T-helper 1 cell treated with Interleukin-12 subunit alpha and Interleukin-12 subunit beta and Interleukin-4 antibody, amounts not matched to agents 30 μg/mL and 1 μg/mL, for 36 hours (primary cell): Measurements from ENCODE around the gene MYO1A.

Source experiments
- H3K27ac Mint-ChIP-seq: one replicate; pipeline ENCODE4 v1.8.0; 2021; ENCODE audit warnings: mild to moderate bottlenecking, mixed read lengths
- H3K27me3 Mint-ChIP-seq: one replicate; pipeline ENCODE4 v1.8.0; 2021; ENCODE audit warnings: low read depth, mixed read lengths
- H3K36me3 Mint-ChIP-seq: one replicate; pipeline ENCODE4 v1.8.0; 2021; ENCODE audit warnings: low read depth, mixed read lengths
- H3K4me1 Mint-ChIP-seq: one replicate; pipeline ENCODE4 v1.8.0; 2021; ENCODE audit warnings: low read depth, mixed read lengths
- H3K4me3 Mint-ChIP-seq: one replicate; pipeline ENCODE4 v1.8.0; 2021; ENCODE audit warnings: mild to moderate bottlenecking, moderate library complexity, mixed read lengths
- H3K9me3 Mint-ChIP-seq: one replicate; pipeline ENCODE4 v1.8.0; 2021; ENCODE audit warnings: mixed read lengths

The MYO1A gene

GRCh38 chr12:57090924-57091637, 41.2 kb upstream of the MYO1A start:
- Mint-ChIP-seq H3K9me3 (no peaks in the 10 kb centered on the region), H3K36me3 (peaks cover 20% of the 10 kb centered on the region), H3K27me3 (no peaks in the 10 kb centered on the region), H3K4me3 (peak overlapping the region; percentile 47), H3K27ac (peak overlapping the region; percentile 52), H3K4me1 (peaks cover 43% of the 10 kb centered on the region)

DNA sequence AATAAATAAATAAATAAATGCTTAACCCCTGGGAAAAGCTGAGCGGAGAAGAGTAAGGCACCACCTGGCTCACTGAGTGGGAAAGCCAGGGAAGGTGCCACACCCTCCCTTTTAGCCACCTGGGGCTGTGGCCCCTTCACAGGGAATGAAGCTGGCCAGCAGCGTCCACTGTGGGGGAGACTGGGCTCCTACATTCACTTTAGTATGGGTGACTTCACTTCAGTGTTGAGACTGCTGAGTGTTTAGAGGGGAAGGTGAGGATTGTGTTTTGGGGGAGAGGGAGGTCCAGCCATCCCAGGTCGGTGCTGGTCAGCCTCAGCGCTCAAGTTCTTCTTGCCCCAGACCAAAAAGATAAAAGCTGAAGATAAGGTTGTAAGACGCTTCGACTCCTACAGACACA, 40.6 kb upstream of the MYO1A start:
- H3K4me3 Mint-ChIP-seq: peak overlapping the region; percentile 47
- H3K27ac Mint-ChIP-seq: peak overlapping the region; percentile 52
- H3K9me3 Mint-ChIP-seq: no peaks in the 10 kb centered on the region
- peaks cover 48% of the 10 kb centered on the region for H3K4me1 Mint-ChIP-seq
- H3K36me3 Mint-ChIP-seq: peaks cover 20% of the 10 kb centered on the region
- H3K27me3 Mint-ChIP-seq: no peaks in the 10 kb centered on the region

- no peaks in the 10 kb centered on the region for H3K9me3 Mint-ChIP-seq
- H3K27me3 Mint-ChIP-seq: no peaks in the 10 kb centered on the region
- peak overlapping the region; percentile 69 for H3K27ac Mint-ChIP-seq
Observed at GRCh38 chr12:57089271-57090245, 39.6 kb upstream of the MYO1A start.

DNA sequence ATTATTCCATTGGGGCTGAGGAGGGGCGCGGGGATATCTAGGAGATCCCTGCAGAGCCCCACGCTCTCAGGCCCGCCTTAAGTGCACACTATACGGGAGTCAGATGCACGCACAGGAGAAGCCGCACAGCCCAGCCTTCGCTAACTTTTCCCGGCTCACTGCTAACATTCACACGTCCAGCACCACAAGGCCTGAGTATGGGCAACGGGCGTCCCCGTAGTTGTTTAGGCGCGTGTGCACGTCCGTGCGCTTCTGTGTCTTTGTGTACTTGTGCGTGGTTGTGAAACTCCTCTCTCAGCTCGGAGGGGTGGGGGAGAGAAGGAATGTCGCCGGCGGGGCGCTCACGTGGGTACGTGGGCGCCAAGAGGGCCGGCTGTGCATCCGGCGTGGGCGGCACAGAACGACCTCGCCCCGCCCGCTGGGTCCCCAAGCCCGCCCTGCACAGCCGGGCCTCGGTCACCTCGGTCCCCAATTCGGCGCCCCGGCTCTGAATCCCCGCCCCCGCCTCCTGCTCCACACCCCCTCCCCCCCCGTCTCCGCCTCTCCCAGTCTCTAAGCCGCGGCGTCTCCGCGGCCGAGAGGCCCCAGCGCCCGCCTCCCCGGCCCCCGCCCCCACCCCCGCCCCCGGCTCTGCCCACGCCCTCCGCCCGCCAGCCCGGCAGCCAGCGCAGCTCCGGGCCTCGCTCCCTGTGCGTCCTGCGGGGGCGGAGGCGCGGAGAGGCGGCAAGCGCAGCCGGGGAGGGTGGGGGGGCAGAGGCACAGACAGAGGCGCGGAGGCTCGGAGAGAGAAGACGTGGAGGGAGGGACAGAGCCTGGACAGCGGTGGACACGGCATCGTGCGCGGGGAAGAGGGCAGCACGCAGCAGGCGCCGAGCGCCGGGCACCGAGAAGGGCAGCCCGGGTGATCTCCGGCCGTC, 38.7 kb upstream of the MYO1A start, which contains the start of gene NAB2:
Gene NAB2, plus strand, starts transcription at position 761 of the 917 bp plus-strand sequence. CDS start 158 bp downstream, outside the sequence.
- no peaks in the 10 kb centered on the region for H3K9me3 Mint-ChIP-seq
- H3K27ac Mint-ChIP-seq: peak within 1 kb of the TSS; percentile 95
- H3K27me3 Mint-ChIP-seq: no peaks in the 10 kb centered on the region
- peaks cover 49% of the 10 kb centered on the region for H3K4me1 Mint-ChIP-seq
- H3K4me3 Mint-ChIP-seq: peak within 1 kb of the TSS; percentile 95
- H3K36me3 Mint-ChIP-seq: peaks cover 15% of the 10 kb centered on the region

More at GRCh38 chr12:57089271-57090245, 39.6 kb upstream of the MYO1A start:
- Mint-ChIP-seq H3K36me3 (peaks cover 17% of the 10 kb centered on the region), H3K4me1 (peaks cover 51% of the 10 kb centered on the region), H3K4me3 (peak overlapping the region; percentile 95)

- peak overlapping the region; percentile 95 for H3K27ac Mint-ChIP-seq
- H3K4me1 Mint-ChIP-seq: peaks cover 49% of the 10 kb centered on the region
- no peaks in the 10 kb centered on the region for H3K9me3 Mint-ChIP-seq
- H3K36me3 Mint-ChIP-seq: peaks cover 12% of the 10 kb centered on the region
- no peaks in the 10 kb centered on the region for H3K27me3 Mint-ChIP-seq
- peak overlapping the region; percentile 89 for H3K4me3 Mint-ChIP-seq
Observed at GRCh38 chr12:57087691-57088353, 37.9 kb upstream of the MYO1A start.

GRCh38 chr12:57087010-57087690, 37.2 kb upstream of the MYO1A start:
- H3K4me3 Mint-ChIP-seq: peak overlapping the region; percentile 89
- peaks cover 44% of the 10 kb centered on the region for H3K4me1 Mint-ChIP-seq
- H3K9me3 Mint-ChIP-seq: no peaks in the 10 kb centered on the region

DNA sequence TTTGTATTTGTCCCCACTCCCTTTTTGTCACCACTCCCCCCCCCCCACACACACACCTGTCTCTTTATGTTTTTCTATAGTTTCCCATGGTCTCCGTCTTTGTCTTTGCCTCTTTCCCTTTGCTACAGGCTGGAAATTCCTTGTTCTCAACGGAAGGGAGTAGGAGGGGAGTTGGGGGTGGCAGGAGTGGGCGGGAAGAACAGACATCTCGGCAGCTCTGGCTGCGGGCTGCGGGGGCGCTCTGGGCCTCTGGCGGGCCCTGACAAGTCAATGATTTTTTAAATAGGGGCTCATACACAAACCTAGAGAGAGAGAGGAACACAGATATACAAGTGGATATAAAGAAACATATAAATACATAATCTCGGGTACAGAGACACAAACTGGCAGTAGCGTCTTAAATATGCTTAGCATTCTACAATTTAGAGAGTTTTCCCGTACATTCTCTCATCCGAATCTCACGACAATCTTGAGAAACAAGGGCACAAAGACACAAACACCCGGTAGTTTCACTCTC, 36.6 kb upstream of the MYO1A start:
- peaks cover 6% of the 10 kb centered on the region for H3K36me3 Mint-ChIP-seq
- peak overlapping the region; percentile 85 for H3K4me3 Mint-ChIP-seq
- H3K27ac Mint-ChIP-seq: peak overlapping the region; percentile 92
- H3K27me3 Mint-ChIP-seq: no peaks in the 10 kb centered on the region
- H3K4me1 Mint-ChIP-seq: peaks cover 42% of the 10 kb centered on the region
- no peaks in the 10 kb centered on the region for H3K9me3 Mint-ChIP-seq

More at GRCh38 chr12:57087010-57087690, 37.2 kb upstream of the MYO1A start:
- H3K36me3 Mint-ChIP-seq: peaks cover 7% of the 10 kb centered on the region
- H3K27me3 Mint-ChIP-seq: no peaks in the 10 kb centered on the region
- peak overlapping the region; percentile 95 for H3K27ac Mint-ChIP-seq

DNA sequence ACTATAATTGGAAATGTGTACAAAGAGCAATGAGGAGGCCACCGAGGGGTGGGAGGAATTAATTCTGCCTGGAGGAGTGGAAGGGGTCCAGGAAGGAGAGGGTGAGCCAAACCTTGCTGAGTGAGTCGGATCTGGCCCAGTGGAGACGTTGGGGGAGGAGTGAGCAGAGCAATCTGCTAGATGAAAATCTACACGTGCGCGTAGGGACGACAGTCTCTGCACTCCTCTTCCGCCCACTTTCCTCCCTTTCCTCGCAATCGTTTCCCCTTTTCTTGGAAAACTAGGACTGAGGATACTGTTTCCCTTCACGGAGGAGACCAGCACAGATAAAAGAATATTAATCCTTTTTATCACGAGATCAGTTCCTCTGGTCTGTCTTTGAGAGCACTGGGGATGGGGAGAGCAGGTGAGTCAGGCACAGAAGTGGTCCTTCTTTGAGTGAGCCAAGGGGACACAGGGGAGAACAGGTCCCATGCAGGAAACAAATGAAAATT, 36.1 kb upstream of the MYO1A start:
- peaks cover 3% of the 10 kb centered on the region for H3K36me3 Mint-ChIP-seq
- no peaks in the 10 kb centered on the region for H3K27me3 Mint-ChIP-seq
- peaks cover 42% of the 10 kb centered on the region for H3K4me1 Mint-ChIP-seq
- no peaks in the 10 kb centered on the region for H3K9me3 Mint-ChIP-seq
- peak overlapping the region; percentile 85 for H3K4me3 Mint-ChIP-seq
- peak overlapping the region; percentile 92 for H3K27ac Mint-ChIP-seq

- Mint-ChIP-seq H3K4me1 (peaks cover 30% of the 10 kb centered on the region), H3K27ac (no peak overlapping the region), H3K36me3 (peaks cover 4% of the 10 kb centered on the region), H3K27me3 (no peaks in the 10 kb centered on the region), H3K9me3 (no peaks in the 10 kb centered on the region), H3K4me3 (no peak overlapping the region)
Observed at GRCh38 chr12:57080855-57081254, 30.9 kb upstream of the MYO1A start.

DNA sequence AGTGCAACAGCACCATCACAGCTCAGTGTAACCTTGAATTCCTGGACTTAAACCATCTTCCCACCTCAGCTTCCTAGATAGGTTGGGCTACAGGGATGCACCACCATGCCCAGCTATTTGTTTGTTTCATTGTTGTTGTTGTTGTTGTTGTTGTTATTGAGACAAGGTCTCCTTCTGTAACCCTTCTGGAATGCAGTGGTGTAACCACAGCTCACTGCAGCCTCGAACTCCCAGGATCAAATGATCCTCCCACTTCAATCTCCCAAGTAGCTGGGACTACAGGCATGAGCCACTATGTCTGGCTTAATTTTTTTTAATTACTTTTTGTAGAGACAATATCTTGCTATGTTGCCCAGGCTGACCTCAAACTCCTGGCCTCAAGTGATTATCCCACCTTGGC, 29.9 kb upstream of the MYO1A start:
- Mint-ChIP-seq H3K36me3 (peaks cover 4% of the 10 kb centered on the region), H3K27me3 (no peaks in the 10 kb centered on the region), H3K9me3 (no peaks in the 10 kb centered on the region), H3K4me3 (peak overlapping the region; percentile 50), H3K4me1 (peaks cover 22% of the 10 kb centered on the region), H3K27ac (peak overlapping the region; percentile 52)

- Mint-ChIP-seq H3K27ac (peak within 1 kb of the TSS; percentile 96), H3K9me3 (no peaks in the 10 kb centered on the region), H3K27me3 (no peaks in the 10 kb centered on the region), H3K4me3 (peak within 1 kb of the TSS; percentile 89), H3K4me1 (peaks cover 22% of the 10 kb centered on the region), H3K36me3 (peaks cover 4% of the 10 kb centered on the region)
Observed at GRCh38 chr12:57078519-57079404, 28.8 kb upstream of the MYO1A start, which contains the start of gene NEMP1. Gene NEMP1, minus strand, starts transcription at chr12:57078791. Its CDS starts 46 bp downstream, at chr12:57078745.
